Measurements from ENCODE around the gene MARCHF2. TPM values are rescaled to one million over a fixed set of nuclear protein-coding genes. Genes with fewer than 3 reads are reported as not detected.
"Not testable (repeated sequence)": the region's sequence is repeated elsewhere in the genome, so short reads cannot be mapped to it uniquely, and the experiment has no call there.

MARCHF2 gene
- total RNA-seq, 1 donor from 2014 or later: 84.0 TPM

GRCh38 chr19:8385103-8385502, 28.0 kb upstream of the MARCHF2 start:
- H3K36me3 ChIP-seq (ENCODE audit: control insufficient read depth, insufficient read depth, low read length); H3K4me3 ChIP-seq (ENCODE audit: low read depth, low read length); H3K27me3 ChIP-seq (ENCODE audit: control insufficient read depth, insufficient read depth, low read length); DNase-seq (ENCODE audit: low read depth); FAIRE-seq: not testable (repeated sequence)

GRCh38 chr19:8385566-8385965, 27.5 kb upstream of the MARCHF2 start:
- H3K27me3 ChIP-seq (ENCODE audit: control insufficient read depth, insufficient read depth, low read length); FAIRE-seq; H3K4me3 ChIP-seq (ENCODE audit: low read depth, low read length); H3K36me3 ChIP-seq (ENCODE audit: control insufficient read depth, insufficient read depth, low read length): not testable (repeated sequence)
- DNase-seq (ENCODE audit: low read depth): peak; percentile 59

DNA sequence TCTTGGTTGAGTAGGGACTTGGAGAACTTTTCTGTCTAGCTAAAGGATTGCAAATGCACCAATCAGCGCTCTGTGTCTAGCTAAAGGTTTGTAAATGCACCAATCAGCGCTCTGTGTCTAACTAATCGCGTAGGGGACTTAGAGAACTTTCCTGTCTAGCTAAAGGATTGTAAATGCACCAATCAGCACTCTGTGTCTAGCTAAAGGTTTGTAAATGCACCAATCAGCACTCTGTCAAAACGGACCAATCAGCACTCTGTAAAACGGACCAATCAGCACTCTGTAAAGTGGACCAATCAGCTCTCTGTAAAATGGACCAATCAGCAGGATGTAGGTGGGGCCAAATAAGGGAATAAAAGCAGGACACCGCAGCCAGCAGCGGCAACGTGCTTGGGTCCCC, 26.7 kb upstream of the MARCHF2 start:
- not testable (repeated sequence) for H3K4me3 ChIP-seq (ENCODE audit: low read depth, low read length)

DNA sequence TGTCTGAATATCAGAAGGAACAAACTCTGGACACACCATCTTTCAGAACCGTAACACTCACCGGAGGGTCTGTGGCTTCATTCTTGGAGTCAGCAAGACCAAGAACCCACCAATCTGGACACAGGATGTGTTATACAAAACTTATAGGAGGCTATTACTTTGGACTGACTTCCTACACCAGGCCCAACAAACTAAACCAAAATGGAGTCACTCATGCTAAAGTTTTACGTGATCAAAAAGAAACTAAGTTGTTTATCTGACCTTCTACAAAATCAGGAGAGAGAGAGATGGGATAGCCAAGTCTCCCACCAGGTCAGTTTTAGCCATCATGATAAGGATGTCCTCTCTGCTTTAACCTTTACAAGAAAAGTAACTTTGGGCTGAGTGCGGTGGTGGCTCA, 26.1 kb upstream of the MARCHF2 start:
- no peak for TF ChIP-seq CTCF (IDR thresholded peaks at IDR 0.05; ENCODE audit: insufficient read depth, low read length, severe bottlenecking)
- no peaks in the 10 kb centered on the region for H3K27me3 ChIP-seq (ENCODE audit: control insufficient read depth, insufficient read depth, low read length)
- DNase-seq (ENCODE audit: low read depth) (no peak), FAIRE-seq (no peak)
- no peak overlapping the region for H3K4me3 ChIP-seq (ENCODE audit: low read depth, low read length)
- H3K36me3 ChIP-seq (ENCODE audit: control insufficient read depth, insufficient read depth, low read length): peaks cover 1% of the 10 kb centered on the region

More for the DNA sequence above, 26.7 kb upstream of the MARCHF2 start:
- not testable (repeated sequence) for DNase-seq (ENCODE audit: low read depth); H3K27me3 ChIP-seq (ENCODE audit: control insufficient read depth, insufficient read depth, low read length); H3K36me3 ChIP-seq (ENCODE audit: control insufficient read depth, insufficient read depth, low read length); FAIRE-seq

DNA sequence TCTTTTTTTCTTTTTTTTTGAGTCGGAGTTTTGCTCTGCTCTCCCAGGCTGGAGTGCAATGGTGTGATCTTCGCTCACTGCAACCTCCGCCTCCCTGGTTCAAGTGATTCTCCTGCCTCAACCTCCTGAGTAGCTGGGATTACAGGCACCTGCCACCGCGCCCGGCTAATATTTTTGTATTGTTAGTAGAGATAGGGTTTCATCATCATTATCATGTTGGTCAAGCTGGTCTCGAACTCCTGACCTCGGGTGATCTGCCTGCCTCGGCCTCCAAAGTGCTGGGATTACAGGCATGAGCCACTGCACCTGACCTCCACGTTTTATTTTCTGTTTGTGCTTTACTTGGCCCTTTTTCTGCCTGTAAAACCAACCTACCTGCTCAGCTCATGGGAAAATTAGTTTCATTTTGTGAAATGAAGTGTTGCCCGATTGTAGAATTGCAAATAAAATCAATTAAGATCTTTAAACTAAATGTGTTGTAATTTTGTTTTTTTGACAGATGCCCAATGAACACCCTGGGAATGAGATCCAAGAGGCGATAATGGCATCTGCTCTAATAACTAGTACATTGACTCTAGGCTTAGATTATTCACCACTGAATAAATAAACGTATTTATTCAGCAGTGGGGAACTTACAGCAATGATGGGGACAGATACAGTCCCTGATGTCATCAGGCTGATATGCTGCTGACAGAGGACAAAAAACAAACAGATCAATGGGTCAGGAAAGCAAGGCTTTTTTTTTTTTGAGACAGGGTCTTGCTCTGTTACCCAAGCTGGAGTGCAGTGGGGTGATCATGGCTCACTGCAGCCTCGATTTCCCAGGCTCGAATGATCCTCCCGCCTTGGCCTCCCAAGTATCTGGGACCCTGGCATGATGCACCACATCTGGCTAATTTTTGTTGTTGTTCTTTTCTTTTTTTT, 25.2 kb upstream of the MARCHF2 start:
- Histone ChIP-seq H3K27me3 (ENCODE audit: control insufficient read depth, insufficient read depth, low read length) (no peaks in the 10 kb centered on the region), H3K36me3 (ENCODE audit: control insufficient read depth, insufficient read depth, low read length) (peaks cover 1% of the 10 kb centered on the region), H3K4me3 (ENCODE audit: low read depth, low read length) (no peak overlapping the region)
- no peak for TF ChIP-seq CTCF (IDR thresholded peaks at IDR 0.05; ENCODE audit: insufficient read depth, low read length, severe bottlenecking)
- no peak for FAIRE-seq
- no peak for DNase-seq (ENCODE audit: low read depth)

DNA sequence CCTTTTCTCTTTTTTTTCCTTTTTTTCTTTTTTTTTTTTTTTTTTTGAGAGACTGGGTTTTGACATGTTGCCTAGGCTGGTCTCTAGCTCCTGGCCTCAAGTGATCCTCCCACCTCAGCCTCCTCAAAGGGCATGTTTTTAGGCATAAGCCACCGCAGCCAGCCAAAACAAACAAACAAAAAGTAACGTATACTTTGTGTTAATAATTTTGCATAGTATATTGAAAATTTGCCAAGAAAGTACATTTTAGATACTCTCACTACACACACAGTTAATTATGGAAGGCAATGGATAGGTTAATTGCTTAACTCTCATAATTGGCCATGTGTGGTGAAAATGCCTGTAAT, 24.5 kb upstream of the MARCHF2 start:
- Histone ChIP-seq H3K27me3 (ENCODE audit: control insufficient read depth, insufficient read depth, low read length) (no peaks in the 10 kb centered on the region), H3K36me3 (ENCODE audit: control insufficient read depth, insufficient read depth, low read length) (peaks cover 3% of the 10 kb centered on the region), H3K4me3 (ENCODE audit: low read depth, low read length) (no peak overlapping the region)
- no peak for TF ChIP-seq CTCF (IDR thresholded peaks at IDR 0.05; ENCODE audit: insufficient read depth, low read length, severe bottlenecking)
- FAIRE-seq (no peak), DNase-seq (ENCODE audit: low read depth) (no peak)

DNA sequence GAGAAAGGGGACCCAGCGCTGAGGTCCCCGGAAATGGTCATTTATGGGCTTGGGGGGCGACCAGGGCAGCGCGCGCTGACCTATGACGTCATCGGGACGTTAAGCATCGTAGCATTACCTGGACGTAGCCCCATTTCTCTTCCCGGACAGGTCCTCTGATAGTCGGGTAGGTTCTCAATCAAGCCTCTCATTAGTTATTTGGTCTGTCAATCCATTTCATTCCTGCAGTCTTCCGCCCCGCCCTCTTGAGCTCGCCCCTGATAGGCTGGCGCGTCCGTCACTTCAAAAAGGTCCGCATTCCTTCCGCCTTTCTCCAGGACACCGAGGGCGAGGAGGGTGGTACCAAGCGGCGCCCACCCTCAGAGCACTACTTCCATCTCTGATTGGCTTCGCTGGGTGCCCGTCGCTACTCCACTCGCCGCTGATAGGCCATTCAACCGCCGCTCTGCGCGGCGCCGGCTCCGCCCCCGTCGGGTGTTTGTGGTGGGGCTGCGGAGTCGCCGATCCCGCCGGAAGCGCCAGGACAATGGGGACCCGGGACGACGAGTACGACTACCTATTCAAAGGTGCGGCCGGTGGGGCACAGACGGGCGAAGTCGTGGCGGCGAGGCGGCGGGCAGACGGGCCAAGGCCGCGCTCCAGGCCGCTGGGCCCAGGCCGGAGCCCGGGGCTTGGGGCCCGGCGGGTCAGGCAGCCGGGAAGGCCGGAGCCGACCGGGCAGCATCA, 23.1 kb upstream of the MARCHF2 start, which contains the start of gene RAB11B:
Gene RAB11B, plus strand, starts transcription at position 470 of the 726 bp plus-strand sequence. Its CDS starts 57 bp downstream, at position 527.
- TF ChIP-seq CTCF (IDR thresholded peaks at IDR 0.05; ENCODE audit: insufficient read depth, low read length, severe bottlenecking): no peak
- H3K36me3 ChIP-seq (ENCODE audit: control insufficient read depth, insufficient read depth, low read length): peaks cover 3% of the 10 kb centered on the region
- FAIRE-seq: peak; percentile 97
- no peaks in the 10 kb centered on the region for H3K27me3 ChIP-seq (ENCODE audit: control insufficient read depth, insufficient read depth, low read length)
- DNase-seq (ENCODE audit: low read depth): peak; percentile 99
- peak within 1 kb of the TSS; percentile 74 for H3K4me3 ChIP-seq (ENCODE audit: low read depth, low read length)
